Gastrocnemius medialis (tissue), 4 donors: ENCODE data around the gene RPP14. TPM values are rescaled to one million over a fixed set of nuclear protein-coding genes. Genes with fewer than 3 reads are reported as not detected.
"Not testable (repeated sequence)": the region's sequence is repeated elsewhere in the genome, so short reads cannot be mapped to it uniquely, and the experiment has no call there.

Experiments used
- ATAC-seq, 2 donors: fragments of 150-250 bp; one replicate each; pipeline ENCODE4 v1.9.1; 2016
- DNase-seq, 2 donors: peaks; one replicate each; pipeline ENCODE4 v3.0.0-alpha.2; 2019
- H3K27ac ChIP-seq, 4 donors: fragments of 200-600 bp; sonication (generic); 1 replicate in 1 of 4; 2 replicates in 3 of 4; pipeline ENCODE4 v1.5.1; 2016 to 2018; ENCODE audit warnings: mild to moderate bottlenecking in 2 of 4, moderate library complexity in 1 of 4
- H3K27me3 ChIP-seq, 3 donors: fragments of 200-600 bp; sonication (generic) in 2 of 3; 1 replicate in 1 of 3; 2 replicates in 2 of 3; pipeline versions ENCODE4 v1.5.1 to v1.6.0; 2016 to 2019; ENCODE audit warnings: mild to moderate bottlenecking in 1 of 3, moderate library complexity in 1 of 3
- H3K36me3 ChIP-seq, 2 donors: fragments of 200-600 bp; sonication (generic) in 1 of 2; one replicate each; pipeline ENCODE4 v1.5.1; 2017 to 2018
- H3K4me1 ChIP-seq, 2 donors: fragments of 200-600 bp; sonication (generic) in 1 of 2; one replicate each; pipeline ENCODE4 v1.5.1; 2016 to 2017; ENCODE audit warnings: mild to moderate bottlenecking in 2 of 2
- H3K4me3 ChIP-seq, 4 donors: fragments of 200-600 bp; sonication (generic) in 3 of 4; 1 replicate in 1 of 4; 2 replicates in 3 of 4; pipeline ENCODE4 v1.5.1; 2016 to 2019; ENCODE audit warnings: mild to moderate bottlenecking in 2 of 4
- H3K9me3 ChIP-seq, 3 donors: fragments of 200-600 bp; sonication (generic) in 2 of 3; 1 replicate in 1 of 3; 2 replicates in 2 of 3; pipeline ENCODE4 v1.5.1; 2016 to 2019
- CTCF ChIP-seq, 5 experiments: fragments of 450-650 bp in 3 of 5; fragments of 200-600 bp in 2 of 5; sonication (generic) in 2 of 5; IDR thresholded peaks in 4 of 5; conservative IDR thresholded peaks in 1 of 5; 1 replicate in 4 of 5; 2 replicates in 1 of 5; pipeline ENCODE4 v1.5.1; 2016 to 2019; ENCODE audit warnings: antibody characterized with exemption in 5 of 5, mild to moderate bottlenecking in 3 of 5, moderate library complexity in 3 of 5
- POLR2A ChIP-seq, 2 donors: fragments of 450-650 bp; IDR thresholded peaks; one replicate each; pipeline ENCODE4 v1.6.1; 2017; ENCODE audit warnings: antibody characterized with exemption in 2 of 2, mild to moderate bottlenecking in 2 of 2, moderate library complexity in 2 of 2
- in situ Hi-C, 4 donors: fragments of 200-750 bp; cut with MboI; loops; one replicate each; pipeline versions ENCODE4 v1.15.0 to v1.8.0; 2017; ENCODE audit warnings: low sequenced_read_pairs in 4 of 4
- intact Hi-C: fragments of 100-400 bp; cut with DNase I; formaldehyde crosslinking; loops from one replicate; pipeline ENCODE4 v1.15.1; 2023; ENCODE audit warnings: low total_unique reads
- total RNA-seq, 4 donors: library from RNA; depleted of rRNA; stranded (reverse); fragments of >200 nt; gene quantifications; one replicate each; pipeline versions ENCODE4 v1.1.0 to v1.2.3, GENCODE V29; 2016

RPP14 gene
- total RNA-seq, 4 donors from 2014 or later, result 16.6 to 28.9 (median 17.1) TPM

- DNase-seq, result peak in 1 of 2 donors; percentile 22
- intact Hi-C loops, result no loop called here
- Histone ChIP-seq H3K4me1 (no peaks in the 10 kb centered on the region), H3K9me3 (no peaks in the 10 kb centered on the region), H3K27me3 (no peaks in the 10 kb centered on the region), H3K27ac (peak overlapping the region in 1 of 4 donors; percentile 51), H3K36me3 (peaks cover 0 to 8% of the 10 kb centered on the region in 2 donors), H3K4me3 (no peak overlapping the region)
- ATAC-seq, result peak; percentile 39 to 73
- TF ChIP-seq CTCF (IDR thresholded peaks at IDR 0.05 in 4 of 5, conservative IDR thresholded peaks at IDR 0.05 in 1 of 5), result no peak
- TF ChIP-seq POLR2A (IDR thresholded peaks at IDR 0.05), result no peak
- in situ Hi-C loops, result no loop called here
Observed at GRCh38 chr3:58260733-58261132, 45.3 kb upstream of the RPP14 start.

- no peak overlapping the region for H3K27ac ChIP-seq
- intact Hi-C loops, result no loop called here
- no peak overlapping the region for H3K4me3 ChIP-seq
- H3K9me3 ChIP-seq, result no peaks in the 10 kb centered on the region
- ATAC-seq (no peak), DNase-seq (no peak)
- H3K4me1 ChIP-seq, result no peaks in the 10 kb centered on the region
- peaks cover 0 to 8% of the 10 kb centered on the region in 2 donors for H3K36me3 ChIP-seq
- H3K27me3 ChIP-seq, result no peaks in the 10 kb centered on the region
- TF ChIP-seq POLR2A (IDR thresholded peaks at IDR 0.05) (no peak), CTCF (IDR thresholded peaks at IDR 0.05 in 4 of 5, conservative IDR thresholded peaks at IDR 0.05 in 1 of 5) (no peak)
- in situ Hi-C loops, result no loop called here
Observed at GRCh38 chr3:58261954-58262666, 43.9 kb upstream of the RPP14 start.

- TF ChIP-seq POLR2A (IDR thresholded peaks at IDR 0.05) (no peak), CTCF (IDR thresholded peaks at IDR 0.05 in 4 of 5, conservative IDR thresholded peaks at IDR 0.05 in 1 of 5) (no peak)
- in situ Hi-C loops, result no loop called here
Observed at GRCh38 chr3:58266577-58266976, 39.5 kb upstream of the RPP14 start.

GRCh38 chr3:58267543-58267942, 38.5 kb upstream of the RPP14 start:
- in situ Hi-C loops, intact Hi-C loops, ATAC-seq, DNase-seq, H3K4me3 ChIP-seq, H3K27ac ChIP-seq, H3K27me3 ChIP-seq, H3K9me3 ChIP-seq, H3K36me3 ChIP-seq, H3K4me1 ChIP-seq: not testable (repeated sequence)

More at GRCh38 chr3:58266577-58266976, 39.5 kb upstream of the RPP14 start:
- ATAC-seq (no peak), DNase-seq (no peak)
- H3K4me3 ChIP-seq, result no peak overlapping the region
- no peaks in the 10 kb centered on the region for H3K36me3 ChIP-seq
- H3K27me3 ChIP-seq, result no peaks in the 10 kb centered on the region
- no peaks in the 10 kb centered on the region for H3K4me1 ChIP-seq
- no peaks in the 10 kb centered on the region for H3K9me3 ChIP-seq
- intact Hi-C loops, result no loop called here
- no peak overlapping the region for H3K27ac ChIP-seq

- DNase-seq (peak in 1 of 2 donors; percentile 31), ATAC-seq (peak in 1 of 2 donors; percentile 88)
- H3K4me3 ChIP-seq, result no peak overlapping the region
- intact Hi-C loops (no loop called here), in situ Hi-C loops (no loop called here)
- H3K27ac ChIP-seq, result peak overlapping the region in 2 of 4 donors; percentile 35 to 69
- H3K4me1 ChIP-seq, result peaks cover 0 to 7% of the 10 kb centered on the region in 2 donors
- H3K36me3 ChIP-seq, result peaks cover 0 to under 1% of the 10 kb centered on the region in 2 donors
- H3K9me3 ChIP-seq, result no peaks in the 10 kb centered on the region
- TF ChIP-seq CTCF (IDR thresholded peaks at IDR 0.05 in 4 of 5, conservative IDR thresholded peaks at IDR 0.05 in 1 of 5) (no peak), POLR2A (IDR thresholded peaks at IDR 0.05) (no peak)
- no peaks in the 10 kb centered on the region for H3K27me3 ChIP-seq
Observed at GRCh38 chr3:58269356-58269755, 36.7 kb upstream of the RPP14 start.
